ENCODE measurements around the gene SMG1. TPM values are rescaled to one million over a fixed set of nuclear protein-coding genes. Genes with fewer than 3 reads are reported as not detected.
"Not testable (repeated sequence)": the region's sequence is repeated elsewhere in the genome, so short reads cannot be mapped to it uniquely, and the experiment has no call there.

SMG1 gene
- polyA plus RNA-seq, 2 donors, result 9.2 to 15.0 TPM

GRCh38 chr16:18955874-18956580 is 29.8 kb upstream of the SMG1 start:
- peak overlapping the region; percentile 23 to 30 for H3K4me3 ChIP-seq (ENCODE audit: low read depth in 1 of 2, low read length in 2 of 2)
- not testable (repeated sequence) for H3K27ac ChIP-seq (ENCODE audit: low read depth in 2 of 2, low read length in 1 of 2); H3K9me3 ChIP-seq (ENCODE audit: control insufficient read depth in 2 of 2, insufficient read depth in 1 of 2, low read depth in 1 of 2, low read length in 1 of 2); H3K4me1 ChIP-seq (ENCODE audit: control insufficient read depth in 2 of 2, insufficient read depth in 2 of 2, low read length in 1 of 2); H3K27me3 ChIP-seq (ENCODE audit: control insufficient read depth in 1 of 2, insufficient read depth in 2 of 2, low read length in 2 of 2); H3K36me3 ChIP-seq (ENCODE audit: control insufficient read depth in 2 of 2, insufficient read depth in 2 of 2, low read length in 1 of 2)
- 31 to 40% methylated on average over 12 to 18 of the region's 21 CpGs for WGBS, 2 donors

GRCh38 chr16:18953547-18953946 is 27.3 kb upstream of the SMG1 start:
- Histone ChIP-seq H3K36me3 (ENCODE audit: control insufficient read depth in 2 of 2, insufficient read depth in 2 of 2, low read length in 1 of 2) (no peaks in the 10 kb centered on the region), H3K4me3 (ENCODE audit: low read depth in 1 of 2, low read length in 2 of 2) (no peak overlapping the region)

GRCh38 chr16:18950469-18951185 is 24.4 kb upstream of the SMG1 start:
- WGBS, 2 donors, result 87 to 89% methylated on average over 11 of the region's 11 CpGs
- no peak overlapping the region for H3K4me3 ChIP-seq (ENCODE audit: low read depth in 1 of 2, low read length in 2 of 2)
- no peaks in the 10 kb centered on the region for H3K27me3 ChIP-seq (ENCODE audit: control insufficient read depth in 1 of 2, insufficient read depth in 2 of 2, low read length in 2 of 2)

More at GRCh38 chr16:18953547-18953946, 27.3 kb upstream of the SMG1 start:
- H3K27ac ChIP-seq (ENCODE audit: low read depth in 2 of 2, low read length in 1 of 2), result no peak overlapping the region
- H3K9me3 ChIP-seq (ENCODE audit: control insufficient read depth in 2 of 2, insufficient read depth in 1 of 2, low read depth in 1 of 2, low read length in 1 of 2), result no peaks in the 10 kb centered on the region
- H3K27me3 ChIP-seq (ENCODE audit: control insufficient read depth in 1 of 2, insufficient read depth in 2 of 2, low read length in 2 of 2), result no peaks in the 10 kb centered on the region
- peaks cover 0 to 2% of the 10 kb centered on the region in 2 donors for H3K4me1 ChIP-seq (ENCODE audit: control insufficient read depth in 2 of 2, insufficient read depth in 2 of 2, low read length in 1 of 2)

GRCh38 chr16:18948372-18949020 is 22.3 kb upstream of the SMG1 start:
- Histone ChIP-seq H3K36me3 (ENCODE audit: control insufficient read depth in 2 of 2, insufficient read depth in 2 of 2, low read length in 1 of 2) (no peaks in the 10 kb centered on the region), H3K27ac (ENCODE audit: low read depth in 2 of 2, low read length in 1 of 2) (no peak overlapping the region), H3K4me3 (ENCODE audit: low read depth in 1 of 2, low read length in 2 of 2) (no peak overlapping the region), H3K9me3 (ENCODE audit: control insufficient read depth in 2 of 2, insufficient read depth in 1 of 2, low read depth in 1 of 2, low read length in 1 of 2) (no peaks in the 10 kb centered on the region), H3K4me1 (ENCODE audit: control insufficient read depth in 2 of 2, insufficient read depth in 2 of 2, low read length in 1 of 2) (peaks cover 0 to 2% of the 10 kb centered on the region in 2 donors), H3K27me3 (ENCODE audit: control insufficient read depth in 1 of 2, insufficient read depth in 2 of 2, low read length in 2 of 2) (no peaks in the 10 kb centered on the region)
- WGBS, 2 donors, result 60 to 83% methylated on average over 9 of the region's 9 CpGs

More at GRCh38 chr16:18950469-18951185, 24.4 kb upstream of the SMG1 start:
- peaks cover 0 to 2% of the 10 kb centered on the region in 2 donors for H3K4me1 ChIP-seq (ENCODE audit: control insufficient read depth in 2 of 2, insufficient read depth in 2 of 2, low read length in 1 of 2)
- H3K27ac ChIP-seq (ENCODE audit: low read depth in 2 of 2, low read length in 1 of 2), result no peak overlapping the region
- H3K36me3 ChIP-seq (ENCODE audit: control insufficient read depth in 2 of 2, insufficient read depth in 2 of 2, low read length in 1 of 2), result no peaks in the 10 kb centered on the region
- no peaks in the 10 kb centered on the region for H3K9me3 ChIP-seq (ENCODE audit: control insufficient read depth in 2 of 2, insufficient read depth in 1 of 2, low read depth in 1 of 2, low read length in 1 of 2)

GRCh38 chr16:18945233-18945632 is 19.0 kb upstream of the SMG1 start:
- Histone ChIP-seq H3K9me3 (ENCODE audit: control insufficient read depth in 2 of 2, insufficient read depth in 1 of 2, low read depth in 1 of 2, low read length in 1 of 2) (no peaks in the 10 kb centered on the region), H3K4me1 (ENCODE audit: control insufficient read depth in 2 of 2, insufficient read depth in 2 of 2, low read length in 1 of 2) (no peaks in the 10 kb centered on the region), H3K27me3 (ENCODE audit: control insufficient read depth in 1 of 2, insufficient read depth in 2 of 2, low read length in 2 of 2) (no peaks in the 10 kb centered on the region), H3K4me3 (ENCODE audit: low read depth in 1 of 2, low read length in 2 of 2) (no peak overlapping the region), H3K27ac (ENCODE audit: low read depth in 2 of 2, low read length in 1 of 2) (no peak overlapping the region), H3K36me3 (ENCODE audit: control insufficient read depth in 2 of 2, insufficient read depth in 2 of 2, low read length in 1 of 2) (no peaks in the 10 kb centered on the region)
- WGBS, 2 donors, result 81% methylated on average over 7 of the region's 7 CpGs

- H3K4me1 ChIP-seq (ENCODE audit: control insufficient read depth in 2 of 2, insufficient read depth in 2 of 2, low read length in 1 of 2), result no peaks in the 10 kb centered on the region
- H3K36me3 ChIP-seq (ENCODE audit: control insufficient read depth in 2 of 2, insufficient read depth in 2 of 2, low read length in 1 of 2), result no peaks in the 10 kb centered on the region
- no peak overlapping the region for H3K4me3 ChIP-seq (ENCODE audit: low read depth in 1 of 2, low read length in 2 of 2)
- H3K9me3 ChIP-seq (ENCODE audit: control insufficient read depth in 2 of 2, insufficient read depth in 1 of 2, low read depth in 1 of 2, low read length in 1 of 2), result no peaks in the 10 kb centered on the region
- 86 to 93% methylated on average over 7 of the region's 7 CpGs for whole genome bisulfite sequencing, 2 donors
- H3K27me3 ChIP-seq (ENCODE audit: control insufficient read depth in 1 of 2, insufficient read depth in 2 of 2, low read length in 2 of 2), result no peaks in the 10 kb centered on the region
- H3K27ac ChIP-seq (ENCODE audit: low read depth in 2 of 2, low read length in 1 of 2), result no peak overlapping the region
Measured at GRCh38 chr16:18943414-18943813, 17.2 kb upstream of the SMG1 start.

GRCh38 chr16:18942061-18942460 is 15.9 kb upstream of the SMG1 start:
- 28 to 41% methylated on average over 1 of the region's 1 CpG for WGBS, 2 donors
- Histone ChIP-seq H3K4me1 (ENCODE audit: control insufficient read depth in 2 of 2, insufficient read depth in 2 of 2, low read length in 1 of 2) (no peaks in the 10 kb centered on the region), H3K27ac (ENCODE audit: low read depth in 2 of 2, low read length in 1 of 2) (peak overlapping the region; percentile 3 to 52), H3K27me3 (ENCODE audit: control insufficient read depth in 1 of 2, insufficient read depth in 2 of 2, low read length in 2 of 2) (no peaks in the 10 kb centered on the region), H3K4me3 (ENCODE audit: low read depth in 1 of 2, low read length in 2 of 2) (no peak overlapping the region), H3K36me3 (ENCODE audit: control insufficient read depth in 2 of 2, insufficient read depth in 2 of 2, low read length in 1 of 2) (no peaks in the 10 kb centered on the region), H3K9me3 (ENCODE audit: control insufficient read depth in 2 of 2, insufficient read depth in 1 of 2, low read depth in 1 of 2, low read length in 1 of 2) (no peaks in the 10 kb centered on the region)

- H3K4me3 ChIP-seq (ENCODE audit: low read depth in 1 of 2, low read length in 2 of 2), result no peak overlapping the region
- H3K27ac ChIP-seq (ENCODE audit: low read depth in 2 of 2, low read length in 1 of 2), result peak overlapping the region in 1 of 2 donors; percentile 38
- H3K27me3 ChIP-seq (ENCODE audit: control insufficient read depth in 1 of 2, insufficient read depth in 2 of 2, low read length in 2 of 2), result no peaks in the 10 kb centered on the region
- no peaks in the 10 kb centered on the region for H3K4me1 ChIP-seq (ENCODE audit: control insufficient read depth in 2 of 2, insufficient read depth in 2 of 2, low read length in 1 of 2)
- no peaks in the 10 kb centered on the region for H3K9me3 ChIP-seq (ENCODE audit: control insufficient read depth in 2 of 2, insufficient read depth in 1 of 2, low read depth in 1 of 2, low read length in 1 of 2)
- no peaks in the 10 kb centered on the region for H3K36me3 ChIP-seq (ENCODE audit: control insufficient read depth in 2 of 2, insufficient read depth in 2 of 2, low read length in 1 of 2)
Measured at GRCh38 chr16:18941471-18941870, 15.3 kb upstream of the SMG1 start.

- 94 to 97% methylated on average over 9 of the region's 9 CpGs for WGBS, 2 donors
- H3K4me1 ChIP-seq (ENCODE audit: control insufficient read depth in 2 of 2, insufficient read depth in 2 of 2, low read length in 1 of 2), result no peaks in the 10 kb centered on the region
- no peaks in the 10 kb centered on the region for H3K9me3 ChIP-seq (ENCODE audit: control insufficient read depth in 2 of 2, insufficient read depth in 1 of 2, low read depth in 1 of 2, low read length in 1 of 2)
- no peaks in the 10 kb centered on the region for H3K27me3 ChIP-seq (ENCODE audit: control insufficient read depth in 1 of 2, insufficient read depth in 2 of 2, low read length in 2 of 2)
- H3K4me3 ChIP-seq (ENCODE audit: low read depth in 1 of 2, low read length in 2 of 2), result no peak overlapping the region
- H3K27ac ChIP-seq (ENCODE audit: low read depth in 2 of 2, low read length in 1 of 2), result no peak overlapping the region
- H3K36me3 ChIP-seq (ENCODE audit: control insufficient read depth in 2 of 2, insufficient read depth in 2 of 2, low read length in 1 of 2), result no peaks in the 10 kb centered on the region
Measured at GRCh38 chr16:18938986-18939385, 12.8 kb upstream of the SMG1 start.
